Stimulated activated naive CD8-positive, alpha-beta T cell treated with anti-CD3 and anti-CD28 coated beads, Interleukin-15, Interleukin-2, amounts not matched to agents 100 ng/mL and 50 ng/mL, for 24 hours (primary cell): Measurements from ENCODE around the gene PAWR.
"Not testable (repeated sequence)": the region's sequence is repeated elsewhere in the genome, so short reads cannot be mapped to it uniquely, and the experiment has no call there.

Source experiments
- H3K27ac Mint-ChIP-seq: one replicate; pipeline ENCODE4 v1.8.0; 2021; ENCODE audit warnings: mild to moderate bottlenecking, mixed read lengths
- H3K27me3 Mint-ChIP-seq: one replicate; pipeline ENCODE4 v1.8.0; 2021; ENCODE audit warnings: mixed read lengths
- H3K36me3 Mint-ChIP-seq: one replicate; pipeline ENCODE4 v1.8.0; 2021; ENCODE audit warnings: low read depth, mixed read lengths
- H3K4me1 Mint-ChIP-seq: one replicate; pipeline ENCODE4 v1.8.0; 2021; ENCODE audit warnings: low read depth, mixed read lengths
- H3K4me3 Mint-ChIP-seq: one replicate; pipeline ENCODE4 v1.8.0; 2021; ENCODE audit warnings: mild to moderate bottlenecking, mixed read lengths
- H3K9me3 Mint-ChIP-seq: one replicate; pipeline ENCODE4 v1.8.0; 2021; ENCODE audit warnings: mixed read lengths

Gene PAWR

GRCh38 chr12:79691511-79692248 is 916 bp upstream of the PAWR start:
- Mint-ChIP-seq H3K4me3 (peak overlapping the region; percentile 70), H3K36me3 (no peaks in the 10 kb centered on the region), H3K9me3 (no peaks in the 10 kb centered on the region), H3K27ac (no peak overlapping the region), H3K4me1 (peaks cover 13% of the 10 kb centered on the region), H3K27me3 (peaks cover 56% of the 10 kb centered on the region)

- H3K27ac Mint-ChIP-seq, result peak overlapping the region; percentile 61
- H3K4me3 Mint-ChIP-seq, result peak overlapping the region; percentile 77
- peaks cover 16% of the 10 kb centered on the region for H3K4me1 Mint-ChIP-seq
- no peaks in the 10 kb centered on the region for H3K9me3 Mint-ChIP-seq
- H3K27me3 Mint-ChIP-seq, result peaks cover 56% of the 10 kb centered on the region
- no peaks in the 10 kb centered on the region for H3K36me3 Mint-ChIP-seq
Measured at GRCh38 chr12:79690142-79690637, 574 bp downstream of the PAWR start.

GRCh38 chr12:79689477-79690141 is 1.2 kb downstream of the PAWR start:
- Mint-ChIP-seq H3K9me3 (no peaks in the 10 kb centered on the region), H3K4me3 (peak overlapping the region; percentile 78), H3K36me3 (no peaks in the 10 kb centered on the region), H3K27me3 (peaks cover 52% of the 10 kb centered on the region), H3K27ac (peak overlapping the region; percentile 61), H3K4me1 (peaks cover 16% of the 10 kb centered on the region)

GRCh38 chr12:79689061-79689476 is 1.7 kb downstream of the PAWR start:
- no peaks in the 10 kb centered on the region for H3K36me3 Mint-ChIP-seq
- H3K9me3 Mint-ChIP-seq, result no peaks in the 10 kb centered on the region
- H3K27ac Mint-ChIP-seq, result peak overlapping the region; percentile 26
- H3K27me3 Mint-ChIP-seq, result peaks cover 50% of the 10 kb centered on the region
- peak overlapping the region; percentile 78 for H3K4me3 Mint-ChIP-seq
- peaks cover 16% of the 10 kb centered on the region for H3K4me1 Mint-ChIP-seq

GRCh38 chr12:79688376-79689060 is 2.2 kb downstream of the PAWR start:
- Mint-ChIP-seq H3K27ac (no peak overlapping the region), H3K4me1 (peaks cover 16% of the 10 kb centered on the region), H3K4me3 (peak overlapping the region; percentile 78), H3K36me3 (no peaks in the 10 kb centered on the region), H3K9me3 (no peaks in the 10 kb centered on the region), H3K27me3 (peaks cover 48% of the 10 kb centered on the region)

GRCh38 chr12:79687711-79688260 is 3.0 kb downstream of the PAWR start:
- H3K27ac Mint-ChIP-seq, result no peak overlapping the region
- peaks cover 16% of the 10 kb centered on the region for H3K4me1 Mint-ChIP-seq
- H3K36me3 Mint-ChIP-seq, result no peaks in the 10 kb centered on the region
- H3K27me3 Mint-ChIP-seq, result peaks cover 41% of the 10 kb centered on the region
- no peaks in the 10 kb centered on the region for H3K9me3 Mint-ChIP-seq
- peak overlapping the region; percentile 33 for H3K4me3 Mint-ChIP-seq

- Mint-ChIP-seq H3K27me3 (peaks cover 31% of the 10 kb centered on the region), H3K4me3 (no peak overlapping the region), H3K9me3 (no peaks in the 10 kb centered on the region), H3K4me1 (peaks cover 13% of the 10 kb centered on the region), H3K27ac (no peak overlapping the region), H3K36me3 (no peaks in the 10 kb centered on the region)
Measured at GRCh38 chr12:79686171-79686570, 4.6 kb downstream of the PAWR start.

- no peaks in the 10 kb centered on the region for H3K9me3 Mint-ChIP-seq
- peaks cover 12% of the 10 kb centered on the region for H3K4me1 Mint-ChIP-seq
- H3K4me3 Mint-ChIP-seq, result no peak overlapping the region
- no peak overlapping the region for H3K27ac Mint-ChIP-seq
- H3K27me3 Mint-ChIP-seq, result peaks cover 30% of the 10 kb centered on the region
- H3K36me3 Mint-ChIP-seq, result no peaks in the 10 kb centered on the region
Measured at GRCh38 chr12:79685068-79685467, 5.7 kb downstream of the PAWR start.

GRCh38 chr12:79684338-79684737 is 6.4 kb downstream of the PAWR start:
- H3K27ac Mint-ChIP-seq, H3K4me3 Mint-ChIP-seq, H3K36me3 Mint-ChIP-seq, H3K9me3 Mint-ChIP-seq: not testable (repeated sequence)
- peaks cover 12% of the 10 kb centered on the region for H3K4me1 Mint-ChIP-seq
- peaks cover 30% of the 10 kb centered on the region for H3K27me3 Mint-ChIP-seq

- Mint-ChIP-seq H3K9me3 (no peaks in the 10 kb centered on the region), H3K4me3 (no peak overlapping the region), H3K4me1 (peaks cover 10% of the 10 kb centered on the region), H3K27me3 (peaks cover 12% of the 10 kb centered on the region), H3K27ac (no peak overlapping the region), H3K36me3 (no peaks in the 10 kb centered on the region)
Measured at GRCh38 chr12:79682593-79682992, 8.2 kb downstream of the PAWR start.

GRCh38 chr12:79681008-79681590 is 9.7 kb downstream of the PAWR start:
- Mint-ChIP-seq H3K4me1 (peaks cover 6% of the 10 kb centered on the region), H3K9me3 (no peaks in the 10 kb centered on the region), H3K27me3 (peaks cover 9% of the 10 kb centered on the region), H3K27ac (no peak overlapping the region), H3K4me3 (no peak overlapping the region), H3K36me3 (no peaks in the 10 kb centered on the region)

GRCh38 chr12:79680051-79680450 is 10.7 kb downstream of the PAWR start:
- Mint-ChIP-seq H3K9me3 (no peaks in the 10 kb centered on the region), H3K27ac (no peak overlapping the region), H3K36me3 (no peaks in the 10 kb centered on the region), H3K27me3 (peaks cover 11% of the 10 kb centered on the region), H3K4me3 (no peak overlapping the region), H3K4me1 (peaks cover 6% of the 10 kb centered on the region)

GRCh38 chr12:79678306-79678705 is 12.5 kb downstream of the PAWR start:
- Mint-ChIP-seq H3K4me1 (peaks cover 8% of the 10 kb centered on the region), H3K27me3 (peaks cover 13% of the 10 kb centered on the region), H3K9me3 (no peaks in the 10 kb centered on the region), H3K36me3 (no peaks in the 10 kb centered on the region), H3K27ac (no peak overlapping the region), H3K4me3 (no peak overlapping the region)

- Mint-ChIP-seq H3K36me3 (no peaks in the 10 kb centered on the region), H3K4me1 (peaks cover 10% of the 10 kb centered on the region)
Measured at GRCh38 chr12:79677672-79678071, 13.1 kb downstream of the PAWR start.

More at GRCh38 chr12:79677672-79678071, 13.1 kb downstream of the PAWR start:
- Mint-ChIP-seq H3K27ac (no peak overlapping the region), H3K4me3 (no peak overlapping the region), H3K9me3 (no peaks in the 10 kb centered on the region), H3K27me3 (peaks cover 13% of the 10 kb centered on the region)
